ENCODE data around the gene SLC16A6. TPM values are rescaled to one million over a fixed set of nuclear protein-coding genes. Genes with fewer than 3 reads are reported as not detected.
"Not testable (repeated sequence)": the region's sequence is repeated elsewhere in the genome, so short reads cannot be mapped to it uniquely, and the experiment has no call there.

SLC16A6 gene
- total RNA-seq, 1 experiment from 2014 or later = 4.8 TPM

DNA sequence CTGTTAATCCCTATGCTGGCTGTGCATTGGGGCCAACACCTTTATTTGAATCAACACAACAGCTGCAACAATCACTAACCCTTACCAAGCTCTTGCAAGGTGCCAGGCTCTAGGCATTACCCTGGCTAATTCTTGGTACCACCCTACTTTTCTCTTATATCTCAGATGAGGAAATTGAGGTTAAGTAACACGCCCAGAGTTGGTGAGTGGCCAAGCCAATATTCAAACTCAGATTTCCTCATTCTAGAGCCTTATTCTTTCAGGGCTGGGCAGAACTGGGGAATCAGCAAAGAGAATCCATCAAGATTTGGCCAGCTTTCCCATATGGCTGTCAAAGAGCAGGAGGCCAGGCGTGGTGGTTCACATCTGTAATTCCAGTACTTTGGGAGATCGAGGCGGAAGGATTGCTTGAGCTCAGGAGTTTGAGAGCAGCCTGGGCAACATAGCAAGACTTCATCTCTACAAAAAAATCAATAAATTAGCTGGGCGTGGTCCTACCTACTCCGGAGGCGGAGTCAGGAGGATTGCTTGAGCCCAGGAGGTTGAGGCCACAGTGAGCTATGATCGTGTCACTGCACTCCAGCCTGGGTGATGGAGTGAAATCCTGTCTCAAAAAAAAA, 24.1 kb upstream of the SLC16A6 start:
- peak; percentile 23 for DNase-seq (ENCODE audit: low read depth)

DNA sequence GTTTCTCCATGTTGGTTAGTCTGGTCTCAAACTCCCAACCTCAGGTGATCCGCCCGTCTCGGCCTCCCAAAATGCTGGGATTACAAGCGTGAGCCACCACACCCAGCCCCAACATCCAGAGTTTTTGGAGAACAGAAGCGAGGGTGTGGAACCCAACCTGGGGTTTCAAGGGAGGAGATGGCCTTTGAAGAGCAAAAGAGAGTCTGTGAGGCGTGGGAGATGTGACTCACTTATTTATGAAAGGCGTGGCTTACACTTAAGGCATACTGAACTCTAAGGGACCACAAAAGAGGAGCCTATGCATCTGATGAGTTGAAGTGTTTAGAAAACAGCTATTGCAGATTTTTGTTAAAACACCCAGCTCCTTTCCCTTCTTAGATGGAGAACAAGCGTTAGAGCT, 19.2 kb upstream of the SLC16A6 start:
- DNase-seq (ENCODE audit: low read depth) = peak; percentile 34

DNA sequence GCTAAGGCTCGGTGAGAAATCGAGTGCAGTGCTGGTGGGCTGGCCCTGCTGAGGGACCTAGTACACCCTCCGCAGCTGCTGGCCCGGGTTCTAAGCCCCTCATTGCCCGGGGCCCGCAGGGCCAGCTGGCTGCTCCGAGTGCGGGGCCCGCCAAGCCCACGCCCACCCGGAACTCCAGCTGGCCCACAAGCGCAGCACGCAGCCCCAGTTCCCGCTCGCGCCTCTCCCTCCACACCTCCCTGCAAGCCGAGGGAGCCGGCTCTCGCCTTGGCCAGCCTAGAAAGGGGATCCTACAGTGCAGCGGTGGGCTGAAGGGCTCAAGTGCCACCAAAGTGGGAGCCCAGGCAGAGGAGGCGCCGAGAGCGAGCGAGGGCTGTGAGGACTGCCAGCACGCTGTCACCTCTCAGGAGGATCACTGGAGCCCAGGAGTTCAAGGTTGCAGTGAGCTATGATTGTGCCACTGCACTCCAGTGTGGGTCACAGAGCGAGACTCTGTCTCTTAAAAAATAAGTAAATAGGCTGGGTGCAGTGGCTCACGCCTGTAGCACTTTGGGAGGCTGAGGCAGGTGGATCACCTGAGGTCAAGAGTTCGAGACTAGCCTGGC, 18.2 kb upstream of the SLC16A6 start:
- not testable (repeated sequence) for DNase-seq (ENCODE audit: low read depth)

DNA sequence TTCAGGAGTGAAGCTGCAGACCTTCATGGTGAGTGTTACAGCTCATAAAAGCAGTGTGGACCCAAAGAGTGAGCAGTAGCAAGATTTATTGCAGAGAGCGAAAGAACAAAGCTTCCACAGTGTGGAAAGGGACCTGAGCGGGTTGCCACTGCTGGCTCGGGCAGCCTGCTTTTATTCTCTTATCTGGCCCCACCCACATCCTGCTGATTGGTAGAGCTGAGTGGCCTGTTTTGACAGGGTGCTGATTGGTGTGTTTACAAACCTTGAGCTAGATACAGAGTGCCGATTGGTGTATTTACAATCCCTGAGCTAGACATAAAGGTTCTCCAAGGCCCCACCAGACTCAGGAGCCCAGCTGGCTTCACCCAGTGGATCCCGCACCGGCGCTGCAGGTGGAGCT, 17.6 kb upstream of the SLC16A6 start:
- DNase-seq (ENCODE audit: low read depth) = not testable (repeated sequence)

DNA sequence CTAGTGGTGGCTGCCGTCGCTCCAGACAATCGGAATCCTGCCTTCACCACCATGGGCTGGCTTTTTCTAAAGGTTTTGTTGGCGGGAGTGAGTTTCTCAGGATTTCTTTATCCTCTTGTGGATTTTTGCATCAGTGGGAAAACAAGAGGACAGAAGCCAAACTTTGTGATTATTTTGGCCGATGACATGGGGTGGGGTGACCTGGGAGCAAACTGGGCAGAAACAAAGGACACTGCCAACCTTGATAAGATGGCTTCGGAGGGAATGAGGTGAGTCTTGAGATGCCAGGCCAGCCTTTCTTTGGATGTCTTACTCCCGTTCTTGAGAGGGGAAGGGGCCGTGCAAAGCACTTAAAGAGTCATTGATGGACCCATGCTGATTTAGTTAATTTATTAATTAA, 16.5 kb upstream of the SLC16A6 start:
- DNase-seq (ENCODE audit: low read depth) = no peak

DNA sequence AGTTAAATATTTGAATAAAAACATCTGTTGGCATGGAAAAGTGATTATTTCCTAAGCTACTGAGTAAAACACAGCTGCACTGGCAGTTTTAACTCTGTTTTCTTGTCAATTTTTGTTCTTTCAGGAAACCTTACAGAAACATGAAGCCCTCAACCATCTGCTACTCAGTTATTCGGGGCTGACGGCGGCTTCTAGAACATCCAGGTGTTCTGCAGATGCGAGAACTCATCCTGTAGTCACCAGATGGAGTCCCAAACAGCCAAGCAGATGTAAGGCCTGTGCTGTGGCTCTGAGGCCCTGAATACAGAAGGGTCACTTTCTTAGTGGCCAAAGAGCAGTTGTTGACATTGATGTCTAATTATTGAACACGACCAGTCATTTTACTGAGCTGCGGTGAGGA, 15.9 kb upstream of the SLC16A6 start:
- DNase-seq (ENCODE audit: low read depth) = no peak

DNA sequence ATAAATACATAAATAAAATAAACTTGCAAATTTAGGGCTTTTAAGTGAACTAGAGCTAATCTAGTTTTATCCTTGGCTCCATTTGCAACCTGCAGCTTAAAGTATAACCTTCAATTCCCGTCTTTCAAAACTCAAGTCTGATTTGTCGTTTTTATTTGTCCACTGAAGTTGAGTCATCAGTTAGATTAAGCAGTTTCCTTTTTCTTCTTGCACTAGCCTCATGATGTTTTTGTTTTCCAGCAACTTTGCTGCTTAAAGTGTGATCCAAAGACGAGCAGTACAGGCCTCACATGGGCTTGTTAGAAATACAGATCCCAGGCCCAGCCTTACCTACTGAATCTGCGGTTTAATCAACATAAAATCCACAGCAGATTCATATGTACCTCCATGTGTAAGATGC, 14.2 kb upstream of the SLC16A6 start:
- DNase-seq (ENCODE audit: low read depth) = no peak

DNA sequence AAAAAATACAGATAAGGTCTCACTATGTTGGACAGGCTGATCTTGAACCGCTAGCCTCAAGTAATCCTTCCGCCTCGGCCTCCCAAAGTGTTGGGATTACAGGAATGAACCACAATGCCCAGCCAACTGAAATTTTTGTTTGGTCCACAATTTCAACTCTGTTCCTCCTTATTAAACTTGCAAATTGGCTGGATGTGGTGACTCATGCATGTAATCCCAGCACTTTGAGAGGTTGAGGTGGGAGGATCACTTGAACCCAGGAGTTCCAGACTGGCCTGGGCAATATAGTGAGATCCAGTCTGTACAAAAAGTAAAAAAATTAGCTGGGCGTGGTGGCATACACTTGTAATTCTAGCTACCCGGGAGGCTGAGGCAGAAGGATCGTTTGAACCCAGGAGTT, 13.8 kb upstream of the SLC16A6 start:
- no peak for DNase-seq (ENCODE audit: low read depth)

DNA sequence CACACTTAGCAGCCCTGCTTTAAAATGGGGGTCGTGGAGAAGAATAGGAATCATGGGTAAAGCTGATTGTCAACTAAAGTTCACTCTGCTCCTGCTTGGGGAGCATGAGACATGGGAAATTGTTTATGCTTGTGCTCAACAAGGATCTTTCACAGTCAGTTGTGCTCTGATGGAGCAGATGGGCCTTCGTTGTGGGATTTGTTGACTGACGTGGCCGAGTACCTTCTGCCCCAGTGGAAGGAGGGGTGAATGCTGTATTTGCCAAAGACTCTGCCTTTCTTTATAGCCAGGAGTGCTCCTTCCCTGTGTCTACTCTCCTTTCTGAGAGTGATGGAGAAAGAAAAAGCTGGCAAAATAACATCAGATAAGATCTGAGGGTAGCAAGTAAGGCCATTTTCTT, 11.7 kb upstream of the SLC16A6 start:
- DNase-seq (ENCODE audit: low read depth) = no peak

DNA sequence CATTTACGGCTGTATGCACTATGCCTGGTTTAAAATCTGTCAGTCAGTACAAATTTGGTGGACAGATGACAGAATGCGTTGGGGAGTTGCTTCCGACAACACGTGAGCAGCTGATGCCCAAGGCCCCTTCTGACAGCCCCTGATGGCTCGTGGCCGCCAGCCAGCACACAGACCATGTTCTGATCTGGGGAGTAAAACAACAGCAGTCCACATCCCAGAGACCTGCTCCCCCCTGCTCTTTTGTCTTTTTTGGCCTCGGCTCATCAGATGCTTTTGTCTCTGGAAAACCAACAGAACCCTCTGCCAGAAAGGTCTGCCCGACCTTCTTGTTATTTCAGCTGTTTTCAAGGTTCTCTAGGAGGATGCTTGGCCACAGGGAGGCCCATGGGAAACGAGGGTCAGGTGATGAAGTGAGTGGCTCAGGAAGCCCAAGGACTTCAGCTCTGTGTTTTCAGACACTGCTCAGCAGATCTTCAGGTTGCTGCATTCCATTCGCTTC, 11.2 kb upstream of the SLC16A6 start:
- no peak for DNase-seq (ENCODE audit: low read depth)

DNA sequence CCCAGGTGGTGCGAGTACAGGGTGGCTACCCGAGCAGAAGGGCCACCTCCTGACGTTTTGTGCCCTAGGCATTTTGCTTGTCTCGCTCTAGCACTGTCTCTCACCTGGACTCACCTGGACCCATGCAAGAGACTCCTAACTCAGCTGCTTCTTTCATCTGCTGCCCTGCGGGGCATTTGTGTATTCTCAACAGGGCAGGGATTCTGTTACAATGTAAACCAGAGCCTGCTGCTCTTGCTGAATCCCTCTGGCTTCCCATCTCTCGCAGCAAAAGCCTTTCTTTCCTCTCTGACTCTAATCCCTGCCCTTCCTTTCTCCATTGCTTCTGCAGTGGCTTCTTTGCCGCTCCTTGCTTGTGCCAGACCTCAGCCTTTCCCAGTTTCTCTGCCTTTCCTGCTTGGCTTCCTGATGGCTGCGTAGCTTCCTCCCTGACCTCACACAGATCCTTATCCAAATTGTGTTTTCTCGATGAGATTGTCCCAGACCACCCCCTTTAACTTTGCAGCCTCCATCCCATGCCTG, 10.6 kb upstream of the SLC16A6 start:
- no peak for DNase-seq (ENCODE audit: low read depth)

DNA sequence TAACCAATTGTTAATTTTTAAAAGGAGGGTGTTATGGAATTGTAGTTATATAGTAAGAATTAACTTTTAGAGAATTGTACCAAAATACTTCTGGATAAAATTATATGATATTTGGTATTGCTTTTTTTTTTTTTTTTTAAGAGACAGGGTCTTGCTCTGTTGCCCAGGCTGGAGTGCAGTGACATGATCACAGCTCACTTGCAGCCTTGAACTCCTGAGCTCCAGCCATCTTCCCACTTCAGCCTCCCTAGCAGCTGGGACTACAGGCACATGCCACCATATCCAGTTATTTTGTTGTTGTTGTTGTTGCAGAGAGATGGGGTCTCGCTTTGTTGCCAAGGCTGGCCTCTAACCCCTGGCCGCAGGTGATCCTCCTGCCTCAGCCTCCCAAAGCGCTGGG, 8.9 kb upstream of the SLC16A6 start:
- DNase-seq (ENCODE audit: low read depth) = no peak

DNA sequence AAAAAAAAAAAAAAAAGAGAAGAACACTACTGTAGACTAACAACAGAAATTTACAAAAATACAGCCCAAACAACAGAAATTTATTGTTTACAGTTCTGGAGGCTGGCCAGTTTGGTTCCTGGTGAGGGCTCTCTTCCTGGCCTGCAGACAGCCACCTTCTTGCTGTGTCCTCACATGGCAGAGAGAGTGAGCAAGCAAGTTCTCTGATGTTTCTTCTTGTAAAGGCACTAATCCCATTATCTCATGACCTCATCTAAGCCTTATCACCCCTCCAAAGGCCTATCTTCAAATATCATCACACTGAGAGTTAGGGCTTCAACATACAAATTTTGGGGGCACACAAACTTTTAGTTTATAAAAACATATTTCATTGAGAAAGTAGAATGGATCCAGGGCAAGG, 7.7 kb upstream of the SLC16A6 start:
- no peak for DNase-seq (ENCODE audit: low read depth)

DNA sequence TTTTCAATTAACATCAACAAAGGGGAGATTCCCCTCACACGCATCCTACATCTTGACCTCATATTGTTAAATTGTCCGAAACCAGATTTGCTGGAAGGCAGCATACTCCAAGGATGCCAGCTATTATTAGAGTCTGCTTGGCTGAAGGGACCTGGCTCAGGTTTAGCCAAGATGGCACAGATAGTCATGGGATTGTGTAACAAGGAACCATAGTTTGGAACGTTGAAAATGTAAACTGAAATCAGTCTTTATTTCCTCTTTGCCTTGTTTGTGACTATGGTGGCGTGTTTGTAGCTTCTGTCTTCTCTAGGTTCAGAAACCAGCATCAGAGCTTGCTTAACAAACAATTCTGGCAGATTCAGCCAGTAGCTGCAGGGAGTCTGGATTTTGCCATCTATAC, 6.3 kb upstream of the SLC16A6 start:
- no peak for DNase-seq (ENCODE audit: low read depth)

DNA sequence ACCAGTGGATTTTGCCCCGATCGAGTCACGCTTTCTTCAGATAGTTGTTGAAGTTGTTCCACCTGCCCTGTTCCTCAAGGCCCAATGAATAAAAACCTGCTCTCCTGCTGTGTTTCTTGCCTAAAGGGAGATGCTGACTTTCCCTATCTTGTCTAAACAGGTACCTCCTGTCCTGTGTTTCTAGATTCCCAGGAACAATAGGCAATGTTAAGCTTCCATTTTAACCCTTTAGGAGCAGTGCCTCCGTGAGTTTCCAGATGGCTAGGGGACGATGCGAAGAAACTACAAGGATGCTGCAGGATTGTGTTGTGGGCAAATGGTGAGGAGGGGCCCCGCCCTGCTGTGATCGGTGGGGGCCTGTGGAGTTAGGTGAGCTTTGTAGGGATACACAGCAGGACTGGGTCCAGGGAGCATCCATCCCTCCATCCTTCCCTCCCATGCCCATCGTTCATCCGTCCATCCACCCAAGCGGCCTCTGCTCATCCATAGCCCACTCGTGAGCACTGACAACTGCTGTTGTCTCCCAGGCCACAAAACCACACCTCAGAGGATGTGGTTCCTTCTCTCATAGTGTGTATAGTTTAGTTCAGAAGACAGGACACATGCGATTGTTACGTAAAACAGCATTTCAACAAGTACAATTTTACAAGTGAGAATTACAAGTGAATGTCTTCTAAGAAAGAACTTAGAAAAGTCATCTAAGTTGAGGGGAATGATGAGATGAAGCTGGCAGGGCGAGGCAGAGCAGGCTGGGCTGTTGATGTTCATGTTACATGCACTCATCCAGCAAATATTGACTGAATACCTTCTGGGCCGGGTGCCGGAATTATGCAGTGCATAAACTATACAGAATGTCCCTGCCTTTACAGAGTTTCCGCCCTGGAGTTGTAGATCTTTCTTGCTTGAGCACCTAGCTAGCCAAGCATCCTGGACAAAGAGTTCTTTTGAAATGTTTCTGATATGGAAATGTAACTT, 5.6 kb upstream of the SLC16A6 start:
- DNase-seq (ENCODE audit: low read depth) = no peak

DNA sequence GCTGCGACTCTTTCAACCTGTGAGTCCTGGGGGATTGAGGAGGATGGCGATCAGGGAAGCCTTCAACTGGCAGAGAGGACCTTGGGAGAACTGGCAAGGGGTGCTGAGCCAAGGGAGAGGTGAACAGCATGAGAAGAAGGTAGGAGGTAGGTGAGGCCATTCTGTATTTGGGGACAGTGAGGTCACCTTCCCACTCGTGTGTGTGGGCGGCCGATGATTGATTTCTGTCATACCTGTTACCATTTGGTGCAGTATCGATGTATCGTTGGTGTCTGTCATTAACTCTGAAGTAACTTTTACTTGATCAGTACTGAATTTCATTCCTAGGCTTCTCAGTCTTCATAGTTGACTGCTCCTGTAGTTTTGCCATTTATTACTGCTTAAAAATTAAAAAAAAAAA, 4.2 kb upstream of the SLC16A6 start:
- DNase-seq (ENCODE audit: low read depth) = no peak

DNA sequence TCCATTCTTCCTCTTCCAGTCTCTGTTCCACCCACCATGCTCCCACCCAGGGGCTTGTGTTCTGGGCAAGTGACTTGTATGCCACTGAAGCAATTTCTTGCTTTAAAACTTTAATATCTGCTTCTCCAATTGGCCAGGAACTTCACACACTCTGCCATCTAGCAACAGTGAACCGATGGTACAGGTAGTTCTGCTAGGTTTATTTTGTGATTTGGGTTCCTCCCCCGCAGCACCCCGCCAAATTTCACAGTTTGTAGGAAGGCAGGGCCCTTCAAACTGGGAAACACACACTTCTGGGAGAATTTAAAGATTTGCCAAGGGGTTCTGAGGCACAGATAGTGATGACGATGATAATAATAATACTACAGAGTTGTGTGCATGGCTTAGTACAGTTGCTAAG, 3.7 kb upstream of the SLC16A6 start:
- DNase-seq (ENCODE audit: low read depth) = no peak

DNA sequence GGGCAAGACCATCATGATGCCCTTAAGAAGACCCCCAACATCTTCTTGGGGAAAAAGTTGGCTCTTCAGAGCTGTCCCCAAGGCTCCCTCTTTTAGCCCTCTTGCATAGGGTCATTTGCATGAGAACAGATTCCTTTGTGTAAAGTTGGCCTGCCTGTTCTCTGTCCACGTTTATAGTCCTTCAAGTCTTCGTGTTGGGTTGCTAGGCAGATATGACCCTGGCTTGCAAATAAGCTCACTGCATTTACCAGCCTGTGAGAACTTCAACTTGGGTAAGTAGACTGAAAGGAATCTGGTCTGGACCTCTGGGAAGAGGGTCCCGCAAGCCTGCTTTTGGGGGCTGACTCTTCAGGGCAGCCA, 3.2 kb upstream of the SLC16A6 start:
- DNase-seq (ENCODE audit: low read depth) = no peak

DNA sequence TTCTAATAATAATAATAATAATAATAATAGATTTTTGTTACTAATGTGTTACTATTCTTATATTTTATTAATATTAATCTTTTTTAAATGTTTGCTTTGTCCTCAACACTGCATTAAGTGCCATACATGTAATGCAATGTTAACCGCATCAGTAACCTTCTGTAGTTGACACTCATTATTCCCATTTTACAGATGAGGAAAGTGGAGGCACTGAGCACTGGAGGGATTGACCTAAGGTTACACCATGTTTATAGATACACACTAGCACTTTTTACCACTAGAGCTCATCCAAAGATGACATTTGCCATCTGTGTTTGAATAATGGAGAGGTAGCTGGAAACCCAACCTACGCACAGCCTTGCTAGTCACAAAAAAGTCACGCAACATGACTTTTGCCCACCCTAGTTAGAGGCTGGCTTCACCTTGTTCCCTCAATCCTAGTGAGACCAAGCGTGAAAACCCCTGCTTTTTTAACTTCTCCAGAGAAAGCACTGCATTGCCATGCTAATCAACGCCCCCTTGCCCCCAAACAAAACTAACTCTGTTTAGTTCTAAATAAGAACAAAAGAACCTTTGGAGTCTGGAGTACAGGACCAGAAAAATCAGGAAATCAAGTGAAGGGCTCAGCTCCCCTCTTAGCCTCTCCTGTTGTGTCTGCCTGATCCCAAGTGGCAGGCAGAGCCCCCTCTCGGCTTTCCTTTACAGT, 2.7 kb upstream of the SLC16A6 start:
- DNase-seq (ENCODE audit: low read depth) = no peak

DNA sequence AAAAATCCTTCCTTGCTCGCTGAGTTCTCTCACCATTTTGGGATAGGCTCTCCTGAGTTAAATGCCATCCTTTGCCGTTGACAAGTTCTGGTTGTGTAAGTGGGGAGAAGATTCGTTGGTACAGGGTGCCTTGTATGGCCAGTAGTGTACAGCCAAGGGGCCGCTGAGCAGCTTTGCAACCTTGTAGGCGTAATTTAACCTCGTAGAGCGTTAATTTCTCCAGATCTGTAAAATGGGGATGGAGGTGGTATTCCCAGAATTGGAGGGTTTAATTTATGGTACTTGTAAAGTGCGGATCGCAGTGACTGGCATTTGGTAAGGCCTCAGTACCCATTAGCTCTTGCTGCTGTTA, 1.7 kb upstream of the SLC16A6 start:
- DNase-seq (ENCODE audit: low read depth) = no peak

DNA sequence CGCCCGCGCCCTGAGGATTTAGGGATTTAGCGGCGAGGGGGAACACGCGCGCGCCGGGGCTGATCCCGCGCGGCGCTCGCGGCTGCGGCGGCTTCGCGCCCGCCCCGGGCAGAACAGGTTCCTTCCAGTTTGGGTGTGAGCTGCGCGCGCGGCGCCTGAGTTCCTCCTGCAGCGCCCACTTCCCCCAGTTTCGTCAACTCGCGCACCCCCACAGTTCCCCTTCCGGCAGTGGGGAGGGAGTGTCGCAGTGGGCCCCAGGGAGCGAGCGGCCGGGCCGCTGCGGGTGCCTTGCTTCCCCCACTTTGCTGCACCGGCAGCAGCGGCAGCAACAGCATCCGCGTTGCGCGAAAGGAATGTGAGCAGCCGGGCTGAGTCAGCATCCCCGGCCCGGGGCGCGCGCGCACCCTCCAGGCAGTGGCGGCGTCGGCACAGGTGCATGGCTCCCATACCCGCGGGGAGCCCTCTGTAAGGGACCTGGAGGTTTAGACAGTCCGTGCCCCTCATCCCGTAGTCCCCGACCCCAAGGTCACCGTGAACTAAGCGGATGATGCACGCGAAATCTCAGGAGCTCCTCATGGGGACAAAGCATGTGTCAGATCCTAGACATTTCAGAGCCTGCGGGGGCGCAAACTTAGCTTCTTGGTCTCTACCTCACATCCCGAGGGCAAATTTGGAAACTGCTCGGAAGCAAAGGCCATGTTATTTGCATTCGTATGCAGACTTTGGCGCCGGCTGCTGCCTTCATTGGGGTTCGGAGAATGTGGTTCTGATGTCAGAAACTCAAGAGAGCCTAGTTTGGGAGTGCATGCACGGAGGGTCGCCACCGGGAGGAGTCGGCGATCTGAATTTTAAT, 1.1 kb upstream of the SLC16A6 start:
- peak; percentile 71 for DNase-seq (ENCODE audit: low read depth)
